ENCODE results near the gene GPAT3.

GRCh38 chr4:83616252-83616651 lies 80.3 kb downstream of the GPAT3 start:
- TF ChIP-seq, protein P1, sequence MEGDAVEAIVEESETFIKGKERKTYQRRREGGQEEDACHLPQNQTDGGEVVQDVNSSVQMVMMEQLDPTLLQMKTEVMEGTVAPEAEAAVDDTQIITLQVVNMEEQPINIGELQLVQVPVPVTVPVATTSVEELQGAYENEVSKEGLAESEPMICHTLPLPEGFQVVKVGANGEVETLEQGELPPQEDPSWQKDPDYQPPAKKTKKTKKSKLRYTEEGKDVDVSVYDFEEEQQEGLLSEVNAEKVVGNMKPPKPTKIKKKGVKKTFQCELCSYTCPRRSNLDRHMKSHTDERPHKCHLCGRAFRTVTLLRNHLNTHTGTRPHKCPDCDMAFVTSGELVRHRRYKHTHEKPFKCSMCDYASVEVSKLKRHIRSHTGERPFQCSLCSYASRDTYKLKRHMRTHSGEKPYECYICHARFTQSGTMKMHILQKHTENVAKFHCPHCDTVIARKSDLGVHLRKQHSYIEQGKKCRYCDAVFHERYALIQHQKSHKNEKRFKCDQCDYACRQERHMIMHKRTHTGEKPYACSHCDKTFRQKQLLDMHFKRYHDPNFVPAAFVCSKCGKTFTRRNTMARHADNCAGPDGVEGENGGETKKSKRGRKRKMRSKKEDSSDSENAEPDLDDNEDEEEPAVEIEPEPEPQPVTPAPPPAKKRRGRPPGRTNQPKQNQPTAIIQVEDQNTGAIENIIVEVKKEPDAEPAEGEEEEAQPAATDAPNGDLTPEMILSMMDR (IDR thresholded peaks at IDR 0.05) = no peak
- no peak for TF ChIP-seq EZH2 (IDR thresholded peaks at IDR 0.05)
- no peak for TF ChIP-seq EZH2phosphoT487 (IDR thresholded peaks at IDR 0.05)
